ENCODE measurements around the gene PIGU.
"Not testable (repeated sequence)": the region's sequence is repeated elsewhere in the genome, so short reads cannot be mapped to it uniquely, and the experiment has no call there.

Gene PIGU

DNA sequence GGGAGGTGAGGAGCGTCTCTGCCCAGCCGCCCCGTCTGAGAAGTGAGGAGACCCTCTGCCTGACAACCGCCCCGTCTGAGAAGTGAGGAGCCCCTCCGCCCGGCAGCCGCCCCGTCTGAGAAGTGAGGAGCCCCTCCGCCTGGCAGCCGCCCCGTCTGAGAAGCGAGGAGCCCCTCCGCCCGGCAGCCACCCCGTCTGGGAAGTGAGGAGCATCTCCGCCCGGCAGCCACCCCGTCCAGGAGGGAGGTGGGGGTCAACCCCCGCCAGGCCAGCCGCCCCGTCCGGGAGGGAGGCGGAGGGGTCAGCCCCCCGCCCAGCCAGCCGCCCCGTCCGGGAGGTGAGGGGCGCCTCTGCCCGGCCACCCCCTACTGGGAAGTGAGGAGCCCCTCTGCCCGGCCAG lies 18.2 kb downstream of the PIGU start:
- DNase-seq: not testable (repeated sequence)

GRCh38 chr20:34654207-34654744 lies 22.6 kb downstream of the PIGU start:
- no peak for DNase-seq

DNA sequence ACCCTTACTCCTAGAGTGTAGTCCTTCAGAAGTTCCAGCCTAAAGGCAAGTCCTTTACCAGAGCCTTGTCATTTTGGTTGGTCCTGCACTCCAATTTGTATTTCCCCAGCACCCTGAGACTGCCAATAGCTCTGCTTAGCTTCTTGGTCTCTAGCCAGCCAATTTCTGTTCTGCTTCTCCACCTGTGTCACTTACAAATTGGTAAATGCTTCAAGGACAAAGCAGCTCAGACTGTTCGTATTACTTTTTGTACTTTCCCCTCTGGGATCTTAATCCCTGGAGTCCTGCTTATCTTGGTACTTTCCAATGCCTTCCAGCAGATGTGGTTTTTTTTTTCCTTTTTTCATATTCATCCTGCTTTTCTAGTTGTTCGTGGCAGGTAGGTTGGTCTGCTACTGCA lies 25.7 kb downstream of the PIGU start:
- DNase-seq: no peak

DNA sequence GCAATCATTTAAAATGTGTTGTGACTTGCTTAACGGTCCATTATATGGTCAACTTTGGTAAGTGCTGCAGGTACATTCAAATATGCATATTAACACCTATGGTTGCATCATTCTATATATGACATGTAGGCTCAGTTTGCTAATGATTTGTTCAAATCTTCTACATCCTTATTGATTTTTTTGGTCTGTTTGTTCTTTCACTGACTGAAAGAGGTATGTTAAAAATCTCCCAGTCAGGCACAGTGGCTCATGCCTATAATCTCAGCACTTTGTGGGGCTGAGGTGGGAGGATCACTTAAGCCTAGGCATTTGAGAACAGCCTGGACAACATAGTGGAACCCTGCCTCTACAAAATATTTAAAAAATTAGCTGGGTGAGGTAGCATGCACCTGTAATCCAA lies 29.2 kb downstream of the PIGU start:
- DNase-seq: no peak

- no peak for DNase-seq
Measured at GRCh38 chr20:34644951-34645350, 31.9 kb downstream of the PIGU start.

- no peak for DNase-seq
Measured at GRCh38 chr20:34644345-34644744, 32.5 kb downstream of the PIGU start.

DNA sequence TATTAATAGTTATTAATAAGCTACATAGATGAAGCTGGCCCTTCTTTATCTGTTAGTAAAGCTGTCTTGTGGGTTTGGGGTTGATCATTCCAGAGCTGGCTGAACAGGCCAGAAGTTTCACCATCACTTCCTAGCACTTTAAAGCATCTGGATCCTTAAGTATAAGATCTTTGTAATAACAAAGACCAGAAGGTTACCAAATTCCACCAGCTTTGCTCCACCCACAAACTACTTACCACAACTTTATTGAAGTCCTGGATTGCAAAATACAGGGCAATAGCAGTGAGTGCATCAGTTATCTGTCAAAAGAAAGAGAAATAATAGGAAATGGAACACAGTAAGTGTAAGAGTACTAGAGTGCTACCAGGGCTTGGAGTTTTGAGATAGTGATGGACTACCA lies 33.0 kb downstream of the PIGU start:
- no peak for DNase-seq

DNA sequence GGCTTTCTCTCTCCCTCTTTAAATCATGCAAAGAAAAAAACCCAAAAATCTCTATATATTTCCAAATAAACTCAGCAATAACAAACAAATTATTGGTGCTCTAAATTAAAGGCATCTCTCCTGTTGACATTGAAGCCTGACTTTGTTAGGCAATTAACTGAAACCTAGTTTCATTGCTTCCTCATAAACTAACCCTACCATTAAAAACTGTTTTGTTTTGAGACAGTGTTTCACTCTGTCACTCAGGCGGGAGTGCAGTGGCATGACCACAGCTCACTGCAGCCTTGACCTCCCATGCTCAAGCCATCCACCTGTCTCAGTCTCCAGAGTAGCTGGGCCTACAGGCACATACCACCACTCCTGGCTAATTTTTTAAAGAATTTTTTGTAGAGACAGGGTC lies 34.9 kb downstream of the PIGU start:
- no peak for DNase-seq

- DNase-seq: peak; percentile 15
Measured at GRCh38 chr20:34639755-34640222, 37.1 kb downstream of the PIGU start.

DNA sequence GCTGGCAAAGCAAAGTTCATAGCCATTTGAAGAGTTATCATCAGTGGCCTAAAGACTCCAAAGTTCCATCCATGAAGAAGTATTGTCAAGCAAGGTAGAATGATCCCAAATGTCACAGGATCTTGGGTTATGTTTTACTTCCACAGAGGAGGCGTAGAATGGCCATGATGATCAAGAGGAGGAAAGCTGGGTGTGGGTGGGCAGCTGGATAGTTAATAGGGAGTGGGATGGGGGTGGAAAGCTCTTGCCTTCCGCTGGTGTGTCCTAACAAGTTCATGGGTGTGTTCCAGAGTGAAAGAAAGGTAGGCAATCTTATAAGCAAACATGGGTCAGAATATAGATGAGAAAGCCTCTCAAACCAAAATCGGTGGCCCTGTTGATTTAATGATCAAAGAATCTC lies 38.4 kb downstream of the PIGU start:
- no peak for DNase-seq

GRCh38 chr20:34638039-34638292 lies 38.9 kb downstream of the PIGU start:
- DNase-seq: no peak

DNA sequence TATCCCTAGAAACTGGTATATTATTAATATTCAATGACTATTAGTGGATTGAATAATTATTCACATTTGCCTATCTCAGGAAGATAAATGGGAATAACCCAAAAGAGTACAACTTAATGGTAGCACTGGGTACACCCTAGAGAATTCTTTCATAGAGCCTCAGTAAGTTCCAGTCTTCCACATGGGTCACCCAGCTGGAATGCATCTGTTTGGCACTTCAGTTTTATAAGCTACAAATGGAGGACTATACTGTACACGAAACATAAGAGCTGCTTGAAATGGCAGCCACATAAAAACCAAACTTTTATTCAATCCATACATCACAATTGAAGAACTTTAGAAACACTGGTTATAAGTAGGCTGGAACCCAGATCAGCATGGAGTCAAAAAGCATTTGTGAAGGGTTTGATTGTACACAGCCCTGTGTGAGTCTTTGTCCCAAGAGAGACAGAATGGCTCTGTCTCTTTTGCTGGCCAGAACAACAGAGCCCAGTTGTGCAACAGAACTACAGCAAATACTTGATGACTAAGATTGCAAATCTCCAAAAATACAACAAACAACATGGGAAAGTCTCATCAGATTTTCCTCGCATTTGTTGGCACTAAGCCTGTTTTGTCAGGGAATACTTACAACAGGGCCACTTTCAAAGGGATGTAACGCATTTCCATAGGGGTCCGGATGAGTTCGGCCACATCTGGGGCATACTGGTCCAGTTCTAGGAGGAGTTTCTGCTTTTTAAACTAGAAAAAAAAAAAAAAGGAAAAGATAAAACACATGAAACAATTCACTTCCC lies 39.5 kb downstream of the PIGU start:
- DNase-seq: no peak

GRCh38 chr20:34636648-34637047 lies 40.2 kb downstream of the PIGU start:
- DNase-seq: no peak

GRCh38 chr20:34634392-34634791 lies 42.5 kb downstream of the PIGU start:
- DNase-seq: no peak

DNA sequence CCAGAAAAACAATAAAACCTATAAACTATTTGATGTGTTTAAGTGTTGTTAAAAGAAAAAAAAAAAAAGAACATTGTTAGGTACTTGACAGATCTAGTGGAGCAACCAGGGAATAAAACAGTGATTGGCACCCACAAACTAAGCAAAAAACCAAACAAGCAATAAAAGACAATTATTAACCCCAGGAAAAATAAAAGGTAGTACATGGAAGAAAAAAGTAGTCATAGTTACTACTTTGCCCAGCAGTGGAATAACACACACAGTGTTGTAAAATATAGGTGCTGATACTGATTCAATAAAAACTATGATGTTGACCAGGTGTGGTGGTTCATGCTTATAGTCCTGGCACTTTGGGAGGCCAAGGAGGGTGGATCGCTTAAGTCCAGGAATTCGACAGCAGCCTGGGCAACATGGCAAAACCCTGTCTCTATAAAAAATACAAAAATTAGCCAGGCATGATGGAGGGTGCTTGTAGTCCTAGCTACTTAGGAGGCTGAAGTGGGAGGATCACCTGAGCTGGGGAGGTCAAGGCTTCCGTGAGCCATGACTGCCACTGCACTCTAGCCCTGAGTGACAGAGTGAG lies 43.9 kb downstream of the PIGU start:
- DNase-seq: no peak

DNA sequence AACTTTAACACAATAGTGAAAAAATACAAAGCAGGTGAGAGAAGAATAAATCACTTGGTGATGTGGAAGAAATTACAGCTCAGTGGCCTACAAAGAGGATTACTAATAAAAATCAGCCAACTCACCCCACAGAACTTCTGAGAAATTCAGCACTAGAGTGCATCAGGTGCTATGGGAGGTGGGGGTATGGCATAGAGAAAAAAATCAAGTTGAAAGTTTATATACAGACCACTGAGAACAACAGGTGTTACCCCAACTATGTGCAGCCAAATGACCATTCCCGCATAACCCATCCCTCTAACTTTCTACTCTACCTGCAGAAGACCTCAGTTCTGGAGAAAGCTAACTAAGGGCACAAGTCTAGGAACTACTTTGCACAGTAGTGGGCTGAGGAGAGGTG lies 47.0 kb downstream of the PIGU start:
- no peak for DNase-seq

- no peak for DNase-seq
Measured at GRCh38 chr20:34629342-34629741, 47.5 kb downstream of the PIGU start.

GRCh38 chr20:34628026-34628425 lies 48.9 kb downstream of the PIGU start:
- no peak for DNase-seq

DNA sequence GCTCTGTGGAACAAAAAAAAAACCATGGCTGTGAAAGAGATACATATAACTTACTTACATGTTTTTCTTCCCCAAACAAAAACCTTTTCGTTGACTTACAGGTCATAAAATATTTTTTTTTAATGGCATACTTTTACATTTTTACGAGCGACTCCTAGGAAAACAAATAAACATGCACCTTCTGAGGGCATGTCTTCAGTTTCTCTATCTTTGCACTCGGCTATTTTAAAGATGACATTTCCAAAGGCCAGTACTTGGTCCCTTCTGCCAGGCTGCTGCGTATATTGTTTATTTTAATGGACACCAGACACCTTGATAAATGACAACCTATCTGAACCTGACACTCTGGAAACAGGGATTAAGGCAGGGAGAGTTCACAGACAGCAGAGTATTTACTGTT lies 49.4 kb downstream of the PIGU start:
- no peak for DNase-seq

DNA sequence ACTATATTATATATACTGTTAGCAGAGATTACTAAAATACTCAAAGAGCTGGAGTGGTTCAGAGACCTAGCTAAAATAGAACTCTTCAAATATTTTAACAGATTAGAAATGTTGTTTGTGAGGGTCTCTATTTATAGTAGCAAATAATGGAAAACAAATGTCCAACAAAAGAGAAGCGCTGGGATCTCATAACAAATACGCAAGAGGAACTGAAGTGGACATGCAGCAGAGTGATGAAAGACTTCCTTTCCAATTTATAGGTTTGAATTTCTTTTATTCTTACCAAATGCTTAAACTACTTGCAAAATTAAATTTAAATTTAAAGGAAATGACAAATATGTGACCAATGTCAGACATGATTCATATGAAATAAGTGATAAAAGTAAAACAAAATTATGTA lies 49.9 kb downstream of the PIGU start:
- DNase-seq: no peak

GRCh38 chr20:34624629-34625028 lies 52.3 kb downstream of the PIGU start:
- no peak for DNase-seq

DNA sequence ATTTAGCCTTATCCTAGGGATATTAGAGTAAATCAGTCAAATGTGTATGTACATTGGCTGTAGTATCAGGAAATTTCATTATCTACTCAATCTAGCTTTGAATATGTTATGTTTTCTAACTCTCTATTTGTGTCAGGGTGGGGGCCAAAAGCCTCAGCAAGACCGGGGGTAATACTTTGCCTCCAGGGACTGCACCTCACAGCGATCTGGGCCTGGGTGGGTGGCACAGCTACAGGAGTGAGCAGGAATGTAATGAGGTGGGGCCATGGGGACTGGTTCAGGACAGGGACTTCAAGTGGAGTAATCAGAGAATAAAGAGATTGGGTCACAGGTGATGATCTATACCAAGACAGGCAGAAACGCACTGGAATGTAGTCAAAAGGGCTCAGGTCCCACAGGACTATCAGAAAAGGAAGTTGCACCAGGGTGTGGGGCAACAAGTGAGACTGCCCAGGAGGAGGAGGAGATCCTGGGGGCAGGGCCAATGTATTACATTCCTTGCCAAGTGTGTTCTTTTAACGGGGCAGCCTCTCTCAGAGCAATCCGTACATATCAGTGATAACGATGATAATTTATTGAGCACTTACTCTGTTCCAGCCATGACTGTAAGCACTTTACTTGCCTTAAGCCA lies 54.0 kb downstream of the PIGU start:
- no peak for DNase-seq

DNA sequence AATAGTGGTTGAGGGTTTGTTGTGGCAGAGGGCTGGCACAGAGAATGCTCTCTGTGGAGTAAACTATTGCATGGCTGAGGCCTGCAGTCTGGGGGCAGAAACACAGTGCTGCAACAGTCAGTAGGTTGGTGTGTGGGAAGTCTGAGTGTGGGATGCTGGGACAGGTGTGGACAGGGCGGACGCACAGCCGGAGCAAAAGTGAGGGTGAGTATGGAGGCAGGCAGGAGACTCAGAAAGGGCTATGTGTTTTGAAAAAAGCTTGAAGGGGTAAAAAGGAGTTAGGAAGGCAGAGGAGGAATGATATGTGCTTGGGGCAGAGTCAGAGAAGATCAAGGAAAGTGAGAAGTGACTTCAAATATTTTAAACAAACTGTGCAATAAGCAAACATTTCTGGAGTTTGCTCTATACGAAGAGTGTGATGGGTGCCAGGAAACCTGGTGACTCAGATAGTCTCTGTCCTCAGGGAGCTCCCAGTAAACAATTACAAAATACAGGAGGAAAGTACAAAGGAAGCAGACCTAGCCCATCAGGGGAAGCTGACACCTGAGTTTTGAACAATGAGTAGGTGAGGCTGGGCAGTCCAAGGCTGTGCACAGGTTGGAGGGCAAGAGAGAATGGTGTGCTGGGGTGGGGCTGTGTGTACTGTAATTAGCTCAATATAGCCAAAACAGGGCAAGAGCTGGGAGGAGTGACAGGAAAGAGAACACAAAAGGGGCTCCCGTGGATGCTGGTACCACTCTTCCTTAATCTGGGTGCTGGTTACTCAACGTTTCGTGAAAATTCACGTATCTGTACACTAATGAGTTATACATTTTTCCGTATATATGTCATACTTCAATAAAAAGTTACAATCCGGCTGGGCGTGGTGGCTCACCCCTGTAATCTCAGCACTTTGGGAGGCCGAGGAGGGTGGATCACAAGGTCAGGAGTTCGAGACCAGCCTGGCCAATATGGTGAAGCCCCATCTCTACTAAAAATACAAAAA lies 55.2 kb downstream of the PIGU start:
- DNase-seq: no peak

Measured in retina (tissue), 1 donor.